DND-41 (cell line): ENCODE data around the gene JAZF1.

ENCODE experiments used
- CTCF ChIP-seq: IDR thresholded peaks from 2 replicates; pipeline ENCODE4 v1.5.1; 2012; ENCODE audit warnings: borderline replicate concordance, low read length, moderate library complexity, mild to moderate bottlenecking; ENCODE audit not compliant: poor library complexity, severe bottlenecking; ENCODE audit errors: extremely low read depth
- EZH2 ChIP-seq: IDR thresholded peaks from 3 replicates; pipeline ENCODE4 v1.6.1; 2012; ENCODE audit warnings: borderline replicate concordance, low read depth, mild to moderate bottlenecking, moderate library complexity, low read length, inconsistent platforms; ENCODE audit not compliant: severe bottlenecking

- TF ChIP-seq CTCF (no peak), EZH2 (no peak)
Observed at GRCh38 chr7:27889800-27890199, 290.8 kb downstream of the JAZF1 start.
